CD4-positive, alpha-beta T cell treated with Interleukin-1 beta for 1 hour (primary cell): ENCODE data around the gene SOX30.
"Not testable (repeated sequence)": the region's sequence is repeated elsewhere in the genome, so short reads cannot be mapped to it uniquely, and the experiment has no call there.

Source experiments
- DNase-seq, 2 donors: peaks; one replicate each; pipeline ENCODE4 v3.0.0-alpha.2; 2020 to 2022

SOX30 gene

GRCh38 chr5:157652377-157652692 lies at the start of gene SOX30:
SOX30 (minus strand) TSS chr5:157652438; CDS start chr5:157652078, 360 bp downstream.
- no peak for DNase-seq

- not testable (repeated sequence) for DNase-seq
Measured at GRCh38 chr5:157698674-157699073, 46.4 kb upstream of the SOX30 start.

GRCh38 chr5:157696154-157696553 lies 43.9 kb upstream of the SOX30 start:
- DNase-seq, result not testable (repeated sequence)

- not testable (repeated sequence) for DNase-seq
Measured at GRCh38 chr5:157693816-157694215, 41.6 kb upstream of the SOX30 start.

- no peak for DNase-seq
Measured at GRCh38 chr5:157690690-157691433, 38.6 kb upstream of the SOX30 start.

- DNase-seq, result peak; percentile 35 to 38
Measured at GRCh38 chr5:157689942-157690689, 37.9 kb upstream of the SOX30 start.

GRCh38 chr5:157687198-157687554 lies 34.9 kb upstream of the SOX30 start:
- DNase-seq, result no peak

DNA sequence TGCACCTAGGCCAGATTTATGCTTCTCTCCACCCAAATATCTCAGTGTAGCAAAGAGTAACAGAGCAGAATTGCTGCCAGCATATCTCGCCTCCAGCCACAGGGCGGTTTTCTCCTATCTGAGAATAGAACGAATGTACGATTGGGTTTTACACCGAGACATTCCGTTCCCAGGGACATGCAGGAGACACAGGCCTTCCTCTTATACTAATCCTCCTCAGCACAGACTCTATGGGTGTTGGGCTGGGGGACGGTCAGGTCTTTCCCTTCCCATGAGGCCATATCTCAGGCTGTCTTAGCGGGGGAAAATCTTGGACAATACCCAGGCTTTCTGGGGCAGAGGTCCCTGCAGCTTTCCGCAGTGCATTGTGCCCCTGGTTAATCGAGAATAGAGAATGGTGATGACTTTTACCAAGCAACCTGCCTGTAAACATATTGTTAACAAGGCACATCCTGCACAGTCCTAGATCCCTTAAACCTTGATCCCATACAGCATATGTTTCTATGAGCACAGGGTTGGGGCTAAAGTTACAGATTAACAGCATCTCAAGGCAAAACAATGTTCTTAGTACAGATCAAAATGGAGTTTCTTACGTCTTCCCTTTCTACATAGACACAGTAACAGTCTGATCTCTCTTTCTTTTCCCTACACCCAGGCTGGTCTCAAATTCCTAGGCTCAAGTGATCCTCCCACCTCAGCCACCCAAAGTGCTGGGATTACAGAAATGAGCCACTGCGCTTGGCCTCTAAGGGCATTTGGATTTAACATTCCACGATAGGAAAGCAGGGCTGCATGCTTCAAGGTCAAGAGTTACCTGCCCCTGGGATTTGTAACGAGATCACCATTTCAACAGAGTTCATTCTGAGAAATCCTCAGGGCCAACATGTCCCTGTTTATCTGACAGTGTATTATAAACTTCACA lies 34.3 kb upstream of the SOX30 start:
- DNase-seq, result not testable (repeated sequence)

DNA sequence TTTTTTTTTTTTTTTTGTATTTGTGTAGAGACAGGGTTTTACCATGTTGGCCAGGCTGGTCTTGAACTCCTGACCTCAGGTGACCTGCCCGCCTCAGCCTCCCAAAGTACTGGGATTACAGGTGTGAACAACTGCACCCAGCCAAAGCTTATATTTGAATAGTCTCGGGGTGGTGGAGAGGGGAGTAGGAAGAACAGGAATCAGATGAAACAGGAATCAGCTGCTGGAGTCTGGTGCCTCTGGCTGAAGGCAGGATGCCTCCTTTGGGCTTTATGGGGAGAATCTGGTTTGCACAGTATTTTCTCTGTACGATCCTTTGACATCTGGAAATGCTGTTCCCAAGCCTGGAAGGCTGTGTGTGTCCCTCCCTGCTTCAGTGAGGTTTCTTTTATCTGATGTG lies 30.0 kb upstream of the SOX30 start:
- DNase-seq, result no peak

- no peak for DNase-seq
Measured at GRCh38 chr5:157681048-157681447, 28.8 kb upstream of the SOX30 start.

- no peak for DNase-seq
Measured at GRCh38 chr5:157680239-157680638, 28.0 kb upstream of the SOX30 start.

GRCh38 chr5:157679801-157680200 lies 27.6 kb upstream of the SOX30 start:
- DNase-seq, result no peak

DNA sequence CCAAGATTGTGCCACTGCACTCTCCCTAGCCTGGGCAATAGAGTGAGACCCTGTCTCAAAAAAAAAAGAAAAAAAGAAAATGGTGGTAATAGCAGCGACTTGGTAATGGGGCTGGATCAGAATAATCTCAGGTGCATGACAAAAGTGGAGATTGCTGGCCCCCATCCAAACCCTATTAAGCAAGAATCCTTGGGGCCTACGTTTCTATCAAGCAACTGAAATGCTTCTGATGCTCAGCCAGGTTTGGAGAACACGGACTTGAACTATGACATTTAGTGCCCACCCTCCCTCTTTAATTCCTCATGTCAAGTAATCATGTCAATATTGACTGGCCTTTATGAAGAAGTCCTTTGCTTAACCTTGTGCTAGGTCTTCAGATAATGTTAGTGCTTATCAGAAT lies 25.7 kb upstream of the SOX30 start:
- DNase-seq, result no peak

- not testable (repeated sequence) for DNase-seq
Measured at GRCh38 chr5:157674351-157674750, 22.1 kb upstream of the SOX30 start.

DNA sequence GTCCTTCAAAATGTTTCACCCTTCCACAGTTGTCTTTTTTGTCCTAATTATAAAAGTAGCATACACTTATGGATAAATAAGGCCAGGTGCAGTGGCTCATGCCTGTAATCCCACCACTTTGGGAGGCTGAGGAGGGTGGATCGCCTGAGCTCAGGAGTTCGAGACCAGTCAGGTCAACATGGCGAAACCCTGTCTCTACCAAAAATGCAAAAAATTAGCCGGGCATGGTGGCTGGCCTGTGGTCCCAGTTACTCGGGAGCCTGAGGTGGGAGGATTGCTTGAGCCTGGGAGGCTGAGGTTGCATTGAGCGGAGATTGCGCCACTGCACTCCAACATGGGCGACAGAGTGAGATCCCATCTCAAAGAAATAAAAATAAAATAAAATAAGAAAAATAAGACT lies 20.7 kb upstream of the SOX30 start:
- no peak for DNase-seq

- DNase-seq, result no peak
Measured at GRCh38 chr5:157671592-157672330, 19.5 kb upstream of the SOX30 start.

- peak; percentile 1 to 8 for DNase-seq
Measured at GRCh38 chr5:157670662-157671591, 18.7 kb upstream of the SOX30 start, which contains the start of gene C5orf52. C5orf52 (plus strand) TSS chr5:157671533; CDS start chr5:157671615, 82 bp downstream.

GRCh38 chr5:157669701-157670097 lies 17.5 kb upstream of the SOX30 start:
- no peak for DNase-seq

- no peak for DNase-seq
Measured at GRCh38 chr5:157668356-157668755, 16.1 kb upstream of the SOX30 start.

GRCh38 chr5:157665467-157666070 lies 13.3 kb upstream of the SOX30 start:
- DNase-seq, result peak in 1 of 2 donors; percentile 29
